Brain microvascular endothelial cell (primary cell): Measurements from ENCODE around the gene BCKDHB.
"Not testable (repeated sequence)": the region's sequence is repeated elsewhere in the genome, so short reads cannot be mapped to it uniquely, and the experiment has no call there.

Experiments
- DNase-seq: peaks from one replicate; pipeline ENCODE4 v3.0.0-alpha.2; 2020
- H3K27ac ChIP-seq: fragments of 250-450 bp; sonication (Bioruptor Pico); 2 replicates; pipeline ENCODE4 v1.5.1; 2020; ENCODE audit warnings: mild to moderate bottlenecking, moderate library complexity
- H3K27me3 ChIP-seq: fragments of 250-450 bp; sonication (Bioruptor Pico); replicated peaks from 2 replicates; pipeline ENCODE4 v1.5.1; 2020; ENCODE audit warnings: mild to moderate bottlenecking
- H3K36me3 ChIP-seq: fragments of 250-450 bp; sonication (Bioruptor Pico); replicated peaks from 2 replicates; pipeline ENCODE4 v1.5.1; 2020; ENCODE audit warnings: mild to moderate bottlenecking
- H3K4me3 ChIP-seq: 2 replicates; pipeline ENCODE4 v1.5.1; 2011; ENCODE audit warnings: low read depth, mild to moderate bottlenecking, control low read depth, low read length, moderate library complexity
- in situ Hi-C: cut with HindIII; loops from 2 replicates; pipeline ENCODE4 v1.10.0; 2017; ENCODE audit warnings: low sequenced_read_pairs, low pct_ligation_motif_present
- TF ChIP-seq, protein P1 (sequence below): IDR thresholded peaks from 2 replicates; pipeline ENCODE4 v1.5.1; 2011; ENCODE audit warnings: low read depth, mild to moderate bottlenecking, moderate library complexity, low read length, control low read depth, inconsistent platforms; ENCODE audit errors: missing control alignments

The BCKDHB gene

DNA sequence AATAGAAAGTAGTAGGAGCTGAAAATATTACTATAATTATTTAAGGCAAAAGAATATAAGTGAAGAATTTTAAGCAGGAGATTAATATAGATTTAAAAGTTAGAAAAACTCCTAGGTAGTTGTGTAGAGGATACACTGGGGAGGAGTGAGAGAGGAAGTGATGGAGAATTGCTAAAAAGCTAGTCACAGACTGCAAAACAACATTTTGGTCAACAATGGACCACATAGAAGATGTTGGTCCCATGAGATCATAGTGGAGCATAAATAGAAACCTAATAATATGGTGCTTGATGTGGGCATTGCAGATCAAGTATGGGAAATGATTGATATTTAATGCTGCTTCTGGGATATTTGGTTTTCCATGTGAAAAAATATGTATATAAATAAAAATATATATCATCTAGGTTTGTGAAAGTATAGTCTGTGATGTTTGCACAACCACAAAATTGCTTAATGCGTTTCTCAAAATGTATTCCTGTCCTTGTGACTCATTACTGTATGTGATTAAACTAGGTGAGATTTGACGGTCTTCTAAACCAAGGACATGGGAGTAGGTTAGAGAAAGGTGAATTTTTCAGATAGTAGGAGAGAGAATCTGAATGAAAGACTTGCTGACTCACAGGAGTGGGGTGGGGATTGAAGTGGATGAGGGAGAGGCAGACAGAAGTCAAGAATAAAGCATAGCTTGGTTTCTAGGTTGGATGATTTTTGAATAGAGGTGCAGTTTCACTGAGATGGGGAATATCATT lies 174.0 kb downstream of the BCKDHB start:
- TF ChIP-seq, protein P1, sequence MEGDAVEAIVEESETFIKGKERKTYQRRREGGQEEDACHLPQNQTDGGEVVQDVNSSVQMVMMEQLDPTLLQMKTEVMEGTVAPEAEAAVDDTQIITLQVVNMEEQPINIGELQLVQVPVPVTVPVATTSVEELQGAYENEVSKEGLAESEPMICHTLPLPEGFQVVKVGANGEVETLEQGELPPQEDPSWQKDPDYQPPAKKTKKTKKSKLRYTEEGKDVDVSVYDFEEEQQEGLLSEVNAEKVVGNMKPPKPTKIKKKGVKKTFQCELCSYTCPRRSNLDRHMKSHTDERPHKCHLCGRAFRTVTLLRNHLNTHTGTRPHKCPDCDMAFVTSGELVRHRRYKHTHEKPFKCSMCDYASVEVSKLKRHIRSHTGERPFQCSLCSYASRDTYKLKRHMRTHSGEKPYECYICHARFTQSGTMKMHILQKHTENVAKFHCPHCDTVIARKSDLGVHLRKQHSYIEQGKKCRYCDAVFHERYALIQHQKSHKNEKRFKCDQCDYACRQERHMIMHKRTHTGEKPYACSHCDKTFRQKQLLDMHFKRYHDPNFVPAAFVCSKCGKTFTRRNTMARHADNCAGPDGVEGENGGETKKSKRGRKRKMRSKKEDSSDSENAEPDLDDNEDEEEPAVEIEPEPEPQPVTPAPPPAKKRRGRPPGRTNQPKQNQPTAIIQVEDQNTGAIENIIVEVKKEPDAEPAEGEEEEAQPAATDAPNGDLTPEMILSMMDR = no peak
- Histone ChIP-seq H3K36me3 (no peaks in the 10 kb centered on the region), H3K27ac (no peak overlapping the region), H3K4me3 (no peak overlapping the region), H3K27me3 (no peaks in the 10 kb centered on the region)
- in situ Hi-C loops = no loop called here
- DNase-seq = peak; percentile 27

DNA sequence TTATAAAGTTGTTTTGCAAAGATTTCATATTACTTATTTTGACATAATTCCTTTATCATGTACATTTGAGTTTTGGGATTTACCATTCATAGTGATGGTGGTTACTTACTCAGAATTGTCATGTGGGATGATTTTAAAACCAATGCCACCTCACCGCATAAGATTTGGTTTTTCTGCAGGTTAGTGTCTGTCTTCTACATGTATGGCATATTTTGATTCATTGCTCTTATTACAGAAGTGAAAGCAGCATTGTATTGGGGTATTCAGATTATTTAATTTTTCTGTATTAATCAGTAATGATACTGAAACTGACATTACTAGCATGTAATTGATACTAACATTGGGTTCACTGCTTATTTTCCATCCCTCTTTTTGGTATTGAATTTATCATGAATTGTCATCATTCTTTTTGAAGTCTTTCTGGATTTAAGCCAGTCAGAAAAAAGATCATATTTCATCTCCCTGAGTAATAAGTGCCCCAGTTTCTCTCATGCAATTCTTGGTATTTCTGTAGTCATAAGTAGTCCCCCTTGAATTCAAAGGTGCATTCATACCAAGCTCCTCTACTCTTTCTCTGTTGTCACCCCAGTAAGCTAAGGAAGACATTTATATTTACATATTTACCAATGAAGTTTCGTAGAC lies 176.6 kb downstream of the BCKDHB start:
- no peak for DNase-seq
- no peak overlapping the region for H3K4me3 ChIP-seq
- TF ChIP-seq, protein P1 = no peak

DNA sequence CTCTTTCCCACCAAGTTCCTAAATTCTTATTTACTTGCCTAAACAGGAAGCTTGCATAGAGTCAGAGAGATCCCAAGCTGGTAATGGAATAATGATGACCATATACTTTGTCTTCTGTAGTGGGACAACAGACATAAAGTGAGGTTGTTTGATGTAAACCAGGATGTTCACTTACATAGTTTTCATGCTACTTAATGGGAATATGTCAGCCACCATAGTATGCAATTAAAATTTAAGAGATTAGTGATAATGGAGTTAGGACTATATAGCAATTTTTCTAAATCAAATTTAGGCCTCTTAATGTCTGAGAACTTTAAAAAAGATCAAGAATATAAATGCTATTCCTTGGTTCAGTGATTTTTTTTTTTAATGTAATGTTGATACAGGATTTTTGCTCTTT lies 180.6 kb downstream of the BCKDHB start:
- no peak for DNase-seq

More for the DNA sequence above, 176.6 kb downstream of the BCKDHB start:
- in situ Hi-C loops = no loop called here
- Histone ChIP-seq H3K27ac (no peak overlapping the region), H3K27me3 (no peaks in the 10 kb centered on the region), H3K36me3 (no peaks in the 10 kb centered on the region)

DNA sequence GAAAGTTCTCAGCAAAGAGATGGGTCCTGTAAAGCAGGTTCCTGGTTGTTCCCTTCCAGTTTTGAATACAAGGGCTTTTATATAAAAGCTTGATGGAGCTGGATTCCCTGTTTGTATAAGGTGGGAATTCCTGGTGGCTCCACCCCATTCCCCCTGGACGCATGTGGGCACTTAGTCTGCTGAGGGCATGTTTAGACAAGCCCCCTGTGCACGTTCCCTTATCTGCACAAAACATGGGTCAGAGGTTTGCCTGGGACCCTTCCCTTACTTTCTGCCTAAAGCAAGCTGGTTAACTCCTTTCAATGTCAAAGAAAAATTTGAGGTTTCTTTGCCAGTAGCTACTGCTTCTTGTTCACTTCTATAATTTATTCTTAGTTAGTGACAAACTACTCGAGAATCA lies 181.1 kb downstream of the BCKDHB start:
- in situ Hi-C loops = no loop called here
- no peak overlapping the region for H3K4me3 ChIP-seq
- H3K27me3 ChIP-seq = no peaks in the 10 kb centered on the region
- DNase-seq = no peak
- no peak overlapping the region for H3K27ac ChIP-seq
- TF ChIP-seq, protein P1 = no peak
- H3K36me3 ChIP-seq = no peaks in the 10 kb centered on the region

More for the DNA sequence above, 180.6 kb downstream of the BCKDHB start:
- Histone ChIP-seq H3K4me3 (no peak overlapping the region), H3K27ac (no peak overlapping the region), H3K27me3 (no peaks in the 10 kb centered on the region), H3K36me3 (no peaks in the 10 kb centered on the region)
- TF ChIP-seq, protein P1 = no peak
- in situ Hi-C loops = no loop called here

DNA sequence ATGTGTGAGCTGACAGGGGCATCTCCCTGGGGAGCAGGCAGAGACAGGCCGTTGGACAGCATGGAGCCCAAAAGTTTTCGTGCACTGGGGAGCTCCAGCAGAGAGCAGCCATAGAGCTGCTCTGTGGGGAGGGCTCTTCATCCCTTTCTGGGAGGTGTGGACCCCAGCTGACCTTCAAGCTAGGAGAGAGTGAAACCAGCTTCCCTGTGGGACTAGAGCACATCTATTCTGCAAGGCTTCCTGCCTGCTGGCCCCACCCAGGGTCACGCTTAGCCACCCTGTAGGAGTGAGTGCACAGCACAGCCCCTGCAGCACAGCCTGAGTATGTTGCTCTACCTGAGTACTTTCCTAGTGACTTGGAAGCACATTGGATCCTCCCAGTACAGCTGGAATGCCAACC lies 183.3 kb downstream of the BCKDHB start:
- in situ Hi-C loops = no loop called here

DNA sequence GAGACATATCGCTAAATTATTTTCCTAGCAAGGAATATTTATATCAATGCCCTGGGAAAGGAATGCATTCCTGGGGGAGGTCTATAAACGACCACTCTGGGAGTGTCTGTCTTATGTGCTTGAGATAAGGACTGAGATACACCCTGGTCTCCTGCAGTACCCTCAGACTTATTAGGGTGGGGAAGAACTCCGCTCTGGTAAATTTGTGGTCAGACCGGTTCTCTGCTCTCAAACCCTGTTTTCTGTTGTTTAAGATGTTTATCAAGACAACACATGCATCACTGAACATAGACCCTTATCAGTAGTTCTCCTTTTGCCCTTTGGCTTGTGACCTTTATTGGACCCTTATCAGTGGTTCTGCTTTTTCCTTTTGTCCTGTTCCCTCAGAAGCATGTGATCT lies 188.1 kb downstream of the BCKDHB start:
- DNase-seq, H3K27ac ChIP-seq, H3K27me3 ChIP-seq, H3K36me3 ChIP-seq, H3K4me3 ChIP-seq, in situ Hi-C loops: not testable (repeated sequence)

More for the DNA sequence above, 183.3 kb downstream of the BCKDHB start:
- H3K27ac ChIP-seq = no peak overlapping the region
- H3K27me3 ChIP-seq = no peaks in the 10 kb centered on the region
- TF ChIP-seq, protein P1 = no peak
- no peak overlapping the region for H3K4me3 ChIP-seq
- no peak for DNase-seq
- H3K36me3 ChIP-seq = no peaks in the 10 kb centered on the region
